Stimulated activated CD4-positive, alpha-beta T cell treated with anti-CD3 and anti-CD28 coated beads, TNF-alpha, amount 100 ng/mL, for 24 hours (primary cell): ENCODE results near the gene OXTR.

Experiments used
- DNase-seq, 3 experiments: peaks; one replicate each; pipeline ENCODE4 v3.0.0-alpha.2; 2020; ENCODE audit warnings: low read depth in 3 of 3

Gene OXTR

DNA sequence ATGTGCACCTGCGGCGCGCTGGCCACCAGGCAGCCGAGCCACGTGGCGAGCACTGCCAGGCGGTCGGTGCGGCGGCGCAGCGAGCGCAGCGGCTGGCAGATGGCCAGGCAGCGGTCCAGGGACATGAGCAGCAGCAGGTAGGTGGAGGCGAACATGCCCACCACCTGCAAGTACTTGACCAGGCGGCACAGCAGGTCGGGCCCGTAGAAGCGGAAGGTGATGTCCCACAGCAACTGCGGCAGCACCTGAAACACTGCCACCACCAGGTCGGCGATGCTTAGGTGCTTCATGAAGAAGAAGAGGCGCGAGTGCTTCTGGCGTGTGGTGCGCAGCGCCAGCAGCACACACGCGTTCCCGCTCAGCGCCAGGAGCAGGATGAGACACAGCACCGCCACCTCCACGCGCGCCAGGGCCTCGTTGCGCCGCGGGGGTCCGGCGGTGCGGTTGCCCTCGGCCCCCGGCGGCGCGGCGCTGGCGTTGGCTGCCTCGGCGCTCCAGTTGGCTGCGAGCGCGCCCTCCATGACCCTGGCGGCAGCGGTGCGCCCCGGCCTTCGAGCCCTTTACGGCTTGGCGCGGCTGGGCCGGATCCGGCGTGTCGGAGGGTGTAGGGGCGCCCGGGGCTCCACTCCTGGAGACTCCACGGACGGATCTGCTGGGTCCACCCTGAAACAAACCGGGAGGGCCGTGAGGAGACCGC is 1.6 kb downstream of the OXTR start:
- peak in 1 of 3 experiments; percentile 25 for DNase-seq

- DNase-seq = no peak
These were observed 2.2 kb downstream of the OXTR start for GRCh38 chr3:8767256-8767666.

DNA sequence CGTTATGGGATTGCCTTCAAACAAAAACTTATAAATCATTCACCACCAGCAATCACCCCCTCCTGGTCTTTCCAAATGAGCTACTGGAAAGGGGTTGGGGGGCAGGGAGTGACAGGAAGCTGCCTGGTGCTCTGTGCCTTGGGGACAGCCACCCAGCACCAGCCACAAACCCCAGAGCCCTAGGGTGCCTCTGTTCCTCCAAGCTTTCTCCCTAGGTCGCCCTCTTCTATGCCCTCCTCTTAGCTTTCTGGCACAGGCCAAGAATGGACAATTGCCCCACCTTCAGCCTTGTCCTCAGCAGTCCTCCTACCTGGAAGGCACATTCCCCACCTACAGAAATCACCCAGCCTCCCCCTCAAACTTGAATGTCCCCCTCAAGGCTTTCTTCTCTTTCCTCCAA is 3.3 kb downstream of the OXTR start:
- no peak for DNase-seq

DNA sequence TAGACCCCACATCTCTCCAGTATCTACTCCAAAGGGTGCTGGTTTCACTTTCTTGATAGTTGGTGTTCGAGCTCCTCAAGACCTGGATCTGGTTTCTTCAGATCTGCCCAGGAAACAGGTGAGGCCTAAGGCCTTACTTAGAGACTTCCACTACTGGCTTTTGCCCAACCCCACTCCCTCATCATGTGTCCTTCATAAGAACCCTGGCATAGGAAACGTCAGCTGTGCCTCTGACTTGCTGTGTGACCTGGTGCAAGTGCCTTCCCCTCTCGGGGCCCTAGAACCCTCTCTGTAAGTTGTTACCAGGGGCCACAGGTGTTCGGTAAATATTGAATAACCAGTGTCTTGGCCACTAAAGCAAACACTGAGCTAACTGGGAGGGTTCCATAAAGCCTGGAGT is 3.9 kb downstream of the OXTR start:
- DNase-seq = no peak

DNA sequence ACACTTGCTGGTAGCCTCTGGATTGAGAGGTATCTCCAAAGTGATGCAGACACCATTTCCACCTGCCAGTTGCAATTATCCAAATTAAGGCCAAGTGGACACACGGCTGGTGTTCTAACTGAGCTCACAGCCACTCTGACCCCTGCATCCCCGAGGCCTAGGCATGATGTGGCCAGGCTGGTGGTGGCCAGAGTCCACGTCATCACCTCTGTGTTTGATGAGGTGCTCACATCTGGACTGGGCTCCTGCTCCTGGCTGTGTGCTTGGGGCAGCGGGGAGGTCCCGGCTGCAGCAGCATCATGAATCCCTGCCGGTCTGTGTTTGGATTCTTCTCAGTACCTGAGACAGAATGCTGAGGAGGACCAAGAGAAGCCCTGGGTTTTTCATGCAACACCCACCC is 4.9 kb downstream of the OXTR start:
- no peak for DNase-seq

- no peak for DNase-seq
These were observed 6.6 kb downstream of the OXTR start for GRCh38 chr3:8762607-8763377.

DNA sequence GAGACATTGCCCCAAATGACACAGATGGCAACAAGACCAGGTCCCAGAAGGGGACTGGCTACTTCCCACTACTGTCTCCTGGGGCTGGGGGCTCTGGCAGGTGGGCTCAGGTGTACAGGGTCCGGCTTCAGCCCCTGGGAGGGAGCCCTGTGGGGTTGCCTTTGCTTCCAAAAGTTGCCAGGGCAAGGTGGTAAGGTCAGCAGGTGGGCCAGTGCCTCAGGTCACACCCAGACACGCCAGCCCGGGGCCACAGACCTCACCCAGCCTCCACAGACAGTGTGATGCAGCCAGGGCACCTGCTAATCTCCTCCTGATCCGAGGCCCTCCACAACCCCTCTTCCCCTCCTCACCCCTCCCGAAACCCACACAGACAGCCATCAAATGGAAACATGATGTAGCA is 7.5 kb downstream of the OXTR start:
- no peak for DNase-seq

DNA sequence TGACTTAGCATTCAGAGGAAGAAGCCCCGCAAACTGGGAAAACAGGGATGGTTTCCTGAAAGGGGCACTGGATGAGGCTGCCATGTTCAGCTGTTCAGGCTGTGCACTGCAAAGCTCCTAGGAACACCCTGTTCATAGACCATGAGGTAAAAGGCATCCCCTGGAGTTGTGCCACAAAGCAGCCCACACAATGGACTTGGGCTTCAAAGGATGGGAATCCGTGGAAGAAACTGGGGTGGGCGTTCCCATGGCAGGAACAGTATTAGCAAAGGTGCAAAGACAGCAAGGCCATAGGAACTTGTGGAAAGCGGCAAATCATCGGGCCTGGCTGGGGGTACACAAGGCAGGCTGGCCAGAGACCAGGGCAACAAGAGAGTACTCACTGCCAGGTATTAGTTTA is 8.9 kb downstream of the OXTR start:
- no peak for DNase-seq

- no peak for DNase-seq
These were observed 9.3 kb downstream of the OXTR start for GRCh38 chr3:8760091-8760490.

- no peak for DNase-seq
These were observed 10.2 kb downstream of the OXTR start for GRCh38 chr3:8759038-8759707.

DNA sequence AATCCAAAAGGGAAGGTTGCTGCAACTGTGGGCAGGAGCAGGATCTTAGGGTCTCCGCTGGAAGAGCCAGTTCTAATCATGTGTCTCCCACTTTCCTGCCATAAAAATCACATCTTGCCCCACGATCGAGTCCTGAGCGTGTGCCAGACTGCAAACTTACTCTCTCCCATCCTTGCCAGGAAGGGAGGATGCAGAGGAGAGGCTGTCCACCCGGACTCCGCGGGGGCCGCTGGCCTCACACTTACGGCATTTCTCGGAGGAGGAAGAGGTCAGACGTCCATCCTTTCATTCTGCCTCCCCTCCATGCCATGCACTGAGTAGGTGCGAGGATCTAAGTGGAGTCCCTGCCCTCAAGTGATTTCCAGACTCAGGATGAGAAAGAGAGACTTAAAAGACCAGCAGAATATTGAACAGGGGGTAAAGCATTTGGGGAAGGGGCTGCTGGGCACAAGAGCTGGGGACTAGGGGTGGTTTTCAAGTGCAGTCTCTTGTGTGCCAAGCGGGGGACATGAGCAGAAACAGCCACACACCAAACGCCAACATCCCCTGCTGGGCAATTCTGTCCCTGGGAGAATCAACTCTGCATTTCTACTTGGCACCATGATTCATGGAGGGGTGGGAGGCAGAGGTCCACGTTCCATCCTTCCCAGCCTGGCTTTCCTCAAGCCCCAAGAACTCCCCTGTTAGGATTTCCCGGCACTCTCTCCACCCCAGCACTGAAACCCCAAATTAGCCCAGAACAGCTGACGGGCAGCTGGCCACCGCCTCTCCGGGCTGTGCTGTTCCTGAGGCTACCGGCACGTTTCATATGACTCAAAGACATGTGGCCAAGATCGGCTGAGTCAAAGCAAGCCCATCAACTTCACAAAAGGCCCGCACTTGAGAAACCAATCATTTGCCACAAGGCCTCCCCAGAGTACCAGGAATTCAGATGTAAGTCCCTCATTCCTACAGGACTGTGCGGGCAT is 11.6 kb downstream of the OXTR start:
- DNase-seq = no peak

DNA sequence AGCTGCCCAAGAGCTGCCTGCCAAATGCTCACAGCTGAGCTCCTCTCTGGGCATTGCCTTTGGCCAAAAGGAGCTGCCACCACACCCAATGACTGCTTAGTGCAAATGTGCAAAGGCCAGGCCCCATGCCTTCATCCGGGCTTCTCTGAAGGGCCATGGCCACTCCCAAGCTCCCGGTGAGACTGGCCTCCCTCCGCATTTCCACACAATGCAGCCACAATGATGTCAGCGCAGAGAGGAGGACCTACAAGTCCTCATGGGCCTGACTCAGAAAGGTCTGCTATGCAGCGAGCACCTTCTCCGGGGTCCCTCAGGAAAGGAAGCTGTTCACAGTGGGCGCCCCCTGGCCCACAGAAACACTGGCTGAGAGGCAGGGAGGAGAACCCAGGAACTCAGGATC is 12.7 kb downstream of the OXTR start:
- no peak for DNase-seq

DNA sequence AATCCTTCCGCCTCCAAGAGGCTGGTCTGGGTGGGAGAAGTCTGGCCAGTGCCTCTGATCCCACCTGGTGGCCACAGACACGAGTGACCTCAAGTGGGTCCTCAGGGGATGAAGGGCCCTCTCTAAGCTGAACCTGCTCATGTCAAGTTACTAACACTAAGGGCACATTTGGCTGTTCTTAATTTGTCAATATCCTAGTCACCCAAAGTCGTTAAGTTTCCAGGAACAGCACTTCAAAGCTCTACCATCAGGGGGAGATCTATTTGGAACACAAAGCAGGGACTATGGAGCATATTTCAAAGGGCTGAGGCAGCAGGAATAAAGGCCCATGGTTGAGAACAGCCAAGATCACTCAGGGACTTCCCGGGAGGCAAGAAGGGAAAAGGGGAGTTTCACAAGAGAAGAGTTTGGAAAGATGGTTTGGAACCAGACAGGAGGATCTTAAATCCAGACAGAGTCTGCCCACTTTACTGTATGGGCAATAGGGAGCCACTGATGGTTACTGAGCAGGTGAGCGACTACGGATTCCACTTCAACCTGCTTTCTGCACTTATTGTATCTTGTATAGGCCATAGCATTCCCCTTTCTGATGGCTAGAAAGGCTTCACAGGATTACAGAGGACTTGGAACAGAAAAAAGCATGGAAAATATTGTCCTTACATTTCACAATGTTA is 13.7 kb downstream of the OXTR start:
- no peak for DNase-seq

GRCh38 chr3:8755097-8755496 is 14.3 kb downstream of the OXTR start:
- no peak for DNase-seq

DNA sequence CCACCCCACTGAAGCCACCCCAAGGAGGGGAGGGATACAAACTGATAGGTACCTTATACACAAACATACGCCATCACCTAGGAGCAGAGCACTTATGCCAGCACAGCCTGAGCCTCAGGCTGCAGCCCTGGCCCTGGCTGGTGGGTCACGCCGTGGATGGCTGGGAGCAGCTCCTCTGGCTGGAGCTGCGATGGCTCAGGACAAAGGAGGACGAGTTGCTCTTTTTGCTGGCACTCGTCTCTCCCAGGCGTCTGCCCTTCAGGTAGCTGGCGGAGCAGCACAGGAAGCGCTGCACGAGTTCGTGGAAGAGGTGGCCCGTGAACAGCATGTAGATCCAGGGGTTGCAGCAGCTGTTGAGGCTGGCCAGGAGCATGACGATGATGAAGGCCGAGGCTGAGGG is 16.6 kb downstream of the OXTR start:
- DNase-seq = no peak

DNA sequence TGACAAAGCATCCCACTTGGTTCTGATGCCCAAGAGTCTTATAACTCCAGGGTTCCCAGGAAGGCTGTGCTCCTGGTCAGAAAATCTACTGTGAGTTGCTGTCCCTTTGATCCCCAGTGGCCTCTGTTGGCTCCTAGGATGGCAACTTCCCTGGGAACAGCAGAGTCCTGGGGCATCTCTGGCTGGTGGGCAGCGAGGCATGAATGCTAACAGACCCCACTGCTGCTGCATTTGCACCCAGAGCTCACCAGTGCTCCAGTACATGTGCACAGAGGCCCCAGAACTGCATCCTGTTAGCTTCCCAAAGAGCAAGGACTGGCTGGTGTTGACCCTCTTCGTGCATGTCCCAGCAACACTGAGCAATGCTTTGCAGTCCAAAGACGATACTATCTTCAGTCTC is 20.1 kb downstream of the OXTR start:
- DNase-seq = no peak

DNA sequence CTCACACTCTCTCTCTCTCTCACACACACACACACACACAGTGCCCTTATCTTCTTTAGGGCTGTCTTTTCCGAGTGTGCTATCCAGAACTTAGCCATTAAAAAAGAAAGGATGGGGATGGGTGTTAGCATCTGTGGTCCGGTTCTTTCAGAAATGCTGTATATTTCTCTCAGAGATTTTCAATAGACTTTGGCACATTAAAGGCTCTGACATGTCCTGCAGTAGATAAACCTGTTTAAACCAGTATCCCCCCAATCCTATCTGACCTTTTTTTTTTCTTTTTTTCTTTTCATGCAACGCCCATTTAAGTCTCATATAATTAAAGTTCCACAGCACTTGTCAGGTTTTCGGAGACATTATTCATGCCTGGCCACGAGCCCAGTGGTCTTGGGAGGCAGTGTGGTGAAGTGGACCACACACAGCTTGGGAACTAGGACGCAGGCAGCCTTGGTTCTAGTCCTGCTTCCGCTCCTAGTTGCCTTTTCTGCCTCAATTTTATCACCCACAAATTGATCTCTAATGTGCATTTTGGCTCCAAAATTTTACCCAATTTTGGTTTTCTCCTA is 22.6 kb downstream of the OXTR start:
- DNase-seq = no peak

- DNase-seq = no peak
These were observed 23.6 kb downstream of the OXTR start for GRCh38 chr3:8745619-8746370.

GRCh38 chr3:8743911-8744310 is 25.5 kb downstream of the OXTR start:
- no peak for DNase-seq

DNA sequence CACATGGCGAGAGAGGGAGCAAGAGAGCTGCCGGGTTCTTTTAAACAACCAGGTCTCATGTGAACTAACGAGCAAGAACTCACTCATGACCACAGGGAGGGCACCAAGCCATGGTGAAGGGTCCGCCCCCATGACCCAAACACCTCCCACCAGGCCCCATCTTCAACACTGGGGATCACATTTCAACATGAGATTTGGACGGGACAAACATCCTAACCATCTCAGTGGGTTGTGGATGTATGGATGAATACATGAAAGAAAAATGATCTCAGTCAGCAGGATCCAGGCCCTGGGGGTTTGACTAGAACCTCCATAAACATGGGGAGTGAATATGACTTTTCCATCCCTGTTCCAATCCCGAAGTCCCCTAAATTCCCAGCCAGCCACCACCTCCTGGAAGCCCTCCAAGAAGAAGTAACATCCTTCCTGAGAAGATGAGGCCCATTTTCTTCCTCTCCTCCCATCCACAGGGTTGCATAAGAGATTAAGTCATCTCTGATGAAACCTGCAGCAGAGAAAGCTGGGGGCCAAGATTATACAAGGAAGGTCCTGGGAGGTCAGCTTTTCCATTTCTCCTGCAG is 26.3 kb downstream of the OXTR start:
- DNase-seq = no peak
